ENCODE measurements around the gene IRF4. TPM values are rescaled to one million over a fixed set of nuclear protein-coding genes. Genes with fewer than 3 reads are reported as not detected.

IRF4 gene
- total RNA-seq, 2 donors from 2014 or later: 0.15 to 1.1 TPM

GRCh38 chr6:414447-414846 is 22.9 kb downstream of the IRF4 start:
- Histone ChIP-seq H3K9me3 (peaks cover 0 to 15% of the 10 kb centered on the region in 2 donors), H3K4me3 (no peak overlapping the region), H3K27ac (no peak overlapping the region), H3K4me1 (no peaks in the 10 kb centered on the region), H3K36me3 (no peaks in the 10 kb centered on the region), H3K27me3 (no peaks in the 10 kb centered on the region)
- no peak for DNase-seq (ENCODE audit: low spot score)
- TF ChIP-seq CTCF (IDR thresholded peaks at IDR 0.05): no peak

DNA sequence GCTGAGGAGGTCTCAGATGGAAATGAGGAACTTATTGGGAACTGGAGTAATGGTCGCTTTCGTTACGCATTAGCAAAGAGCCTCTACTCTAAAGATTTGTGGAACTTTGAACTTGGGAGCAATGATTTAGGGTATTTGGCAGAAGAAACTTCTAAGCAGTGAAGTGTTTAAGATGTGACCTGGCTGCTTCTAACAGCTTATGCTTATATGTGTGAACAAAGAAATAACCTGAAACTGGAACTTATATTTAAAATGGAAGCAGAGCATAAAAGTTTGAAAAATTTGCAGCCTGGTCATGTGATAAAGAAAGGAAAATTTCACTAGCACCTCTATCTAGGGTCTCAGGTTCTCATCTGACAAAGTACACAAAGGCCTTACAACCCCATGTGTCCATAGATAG is 23.5 kb downstream of the IRF4 start:
- no peak overlapping the region for H3K4me3 ChIP-seq
- H3K9me3 ChIP-seq: peaks cover 0 to 15% of the 10 kb centered on the region in 2 donors
- H3K27ac ChIP-seq: no peak overlapping the region
- no peak for TF ChIP-seq CTCF (IDR thresholded peaks at IDR 0.05)
- H3K4me1 ChIP-seq: no peaks in the 10 kb centered on the region
- no peaks in the 10 kb centered on the region for H3K36me3 ChIP-seq
- no peak for DNase-seq (ENCODE audit: low spot score)
- no peaks in the 10 kb centered on the region for H3K27me3 ChIP-seq

- no peaks in the 10 kb centered on the region for H3K4me1 ChIP-seq
- TF ChIP-seq CTCF (IDR thresholded peaks at IDR 0.05): no peak
- no peaks in the 10 kb centered on the region for H3K36me3 ChIP-seq
- no peak for DNase-seq (ENCODE audit: low spot score)
- no peak overlapping the region for H3K4me3 ChIP-seq
- H3K27me3 ChIP-seq: no peaks in the 10 kb centered on the region
- no peak overlapping the region for H3K27ac ChIP-seq
- H3K9me3 ChIP-seq: peaks cover 0 to under 1% of the 10 kb centered on the region in 2 donors
These were observed 29.7 kb downstream of the IRF4 start for GRCh38 chr6:421211-421610.

DNA sequence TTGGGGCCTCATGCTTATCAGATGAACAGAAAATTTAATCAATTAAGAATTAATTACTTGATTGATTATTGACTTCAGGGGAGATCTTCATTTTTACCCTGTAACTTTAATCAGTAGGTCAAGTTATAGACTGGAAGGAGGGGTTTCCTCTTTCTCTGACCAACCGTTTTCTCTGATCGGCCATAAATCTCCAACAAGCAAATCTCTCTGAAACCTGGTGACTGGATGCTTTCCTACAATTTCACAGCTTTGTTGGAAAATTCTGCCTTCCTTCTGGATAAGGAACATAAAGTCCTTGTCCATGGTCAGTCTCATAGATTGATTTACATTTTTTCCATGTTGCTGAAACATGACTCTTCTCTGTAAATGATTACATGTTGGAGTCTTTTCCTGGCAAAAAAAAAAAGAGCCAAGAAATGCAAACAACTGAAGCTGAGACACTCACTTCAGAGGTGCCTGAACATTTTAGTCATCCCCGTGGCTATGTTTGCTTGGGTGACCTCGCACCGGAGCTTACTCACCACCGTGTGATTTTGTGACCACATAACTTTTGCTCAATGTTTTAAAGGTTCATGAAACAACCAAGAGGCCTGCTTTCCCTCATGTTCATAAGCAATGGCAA is 31.0 kb downstream of the IRF4 start:
- no peak for TF ChIP-seq CTCF (IDR thresholded peaks at IDR 0.05)
- H3K27ac ChIP-seq: no peak overlapping the region
- no peak for DNase-seq (ENCODE audit: low spot score)
- H3K27me3 ChIP-seq: no peaks in the 10 kb centered on the region
- H3K9me3 ChIP-seq: no peaks in the 10 kb centered on the region
- H3K4me3 ChIP-seq: no peak overlapping the region
- H3K4me1 ChIP-seq: no peaks in the 10 kb centered on the region
- H3K36me3 ChIP-seq: no peaks in the 10 kb centered on the region

DNA sequence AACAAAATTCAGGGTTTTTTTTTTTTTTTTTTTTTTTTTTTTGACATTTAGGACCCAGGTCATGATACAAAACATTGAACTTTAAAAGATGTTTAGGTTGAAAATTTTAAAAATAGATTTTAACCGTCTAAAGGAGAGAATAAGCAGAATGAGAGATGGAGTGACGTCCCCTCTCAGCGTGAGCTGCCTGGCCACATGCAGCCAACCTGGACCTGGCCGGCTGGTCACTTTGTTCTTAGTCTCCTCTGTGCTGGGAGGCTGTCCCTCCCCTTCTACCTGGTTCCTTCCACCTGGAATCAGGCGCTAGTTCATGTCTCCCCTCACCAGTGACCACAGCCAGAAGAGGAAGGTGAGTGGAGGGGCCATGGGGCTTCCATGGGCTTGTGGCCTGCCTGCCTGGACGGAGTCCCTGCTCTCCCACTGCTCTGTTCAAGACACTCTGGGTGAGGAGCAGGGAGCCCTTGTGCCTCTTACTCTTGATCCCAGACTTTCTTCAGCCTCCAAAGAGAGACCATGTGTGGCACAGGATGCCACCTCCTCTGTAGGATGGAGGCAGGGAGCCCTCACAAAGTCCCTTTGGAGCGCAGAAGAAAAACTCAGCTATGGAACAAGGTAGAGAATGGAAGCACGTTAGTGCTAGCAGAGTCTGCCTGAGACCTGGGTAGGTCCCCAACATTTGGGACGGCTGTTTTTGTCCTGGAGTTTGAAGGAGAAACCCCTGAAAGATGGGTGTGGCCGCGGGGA is 31.7 kb downstream of the IRF4 start:
- Histone ChIP-seq H3K9me3 (no peaks in the 10 kb centered on the region), H3K27ac (no peak overlapping the region), H3K36me3 (no peaks in the 10 kb centered on the region), H3K4me1 (no peaks in the 10 kb centered on the region), H3K4me3 (no peak overlapping the region), H3K27me3 (no peaks in the 10 kb centered on the region)
- DNase-seq (ENCODE audit: low spot score): no peak
- TF ChIP-seq CTCF (IDR thresholded peaks at IDR 0.05): no peak

Data from right atrium auricular region (tissue), 2 donors.